ENCODE data around the gene WDPCP. TPM values are rescaled to one million over a fixed set of nuclear protein-coding genes. Genes with fewer than 3 reads are reported as not detected.

Gene WDPCP
- total and polyA plus RNA-seq, 4 donors, result 1.1 to 7.6 (median 2.7) TPM

GRCh38 chr2:63379451-63379850 is 208.8 kb downstream of the WDPCP start (continued):
- TF ChIP-seq RAD21 (IDR thresholded peaks at IDR 0.05) (no peak), GABPA (IDR thresholded peaks at IDR 0.05 in 1 of 2, conservative IDR thresholded peaks at IDR 0.05 in 1 of 2) (no peak)

- Histone ChIP-seq H3K4me1 (ENCODE audit: control insufficient read depth in 4 of 4, insufficient read depth in 4 of 4, low read length in 3 of 4) (peaks cover 0 to 5% (median 0%) of the 10 kb centered on the region in 4 donors), H3K9ac (ENCODE audit: low read depth in 1 of 2, low read length in 2 of 2) (no peak overlapping the region), H3K27me3 (ENCODE audit: control insufficient read depth in 4 of 4, insufficient read depth in 4 of 4, low read length in 3 of 4) (no peaks in the 10 kb centered on the region), H3K4me3 (ENCODE audit: low read depth in 1 of 3, low read length in 3 of 3) (no peak overlapping the region), H3K27ac (ENCODE audit: low read depth in 1 of 2, low read length in 2 of 2) (no peak overlapping the region), H3K9me3 (ENCODE audit: control insufficient read depth in 4 of 4, low read length in 3 of 4) (no peaks in the 10 kb centered on the region), H3K36me3 (ENCODE audit: control insufficient read depth in 4 of 4, insufficient read depth in 3 of 4, low read depth in 1 of 4, low read length in 3 of 4) (peaks cover 0 to 2% (median 0%) of the 10 kb centered on the region in 4 donors)
- DNase-seq (ENCODE audit: low spot score), result no peak
- WGBS, result 94% methylated on average over 1 of the region's 1 CpG
- TF ChIP-seq ATF3 (IDR thresholded peaks at IDR 0.05) (no peak), REST (IDR thresholded peaks at IDR 0.05) (no peak), CTCF (IDR thresholded peaks at IDR 0.05; ENCODE audit: low read depth, low read length, missing input control) (no peak), FOXA1 (IDR thresholded peaks at IDR 0.05) (no peak), HNF4G (IDR thresholded peaks at IDR 0.05) (no peak)
These were observed 209.7 kb downstream of the WDPCP start for GRCh38 chr2:63378589-63378988.

- no peak overlapping the region for H3K9ac ChIP-seq (ENCODE audit: low read depth in 1 of 2, low read length in 2 of 2)
- H3K4me1 ChIP-seq (ENCODE audit: control insufficient read depth in 4 of 4, insufficient read depth in 4 of 4, low read length in 3 of 4), result peaks cover 0 to 5% (median 0%) of the 10 kb centered on the region in 4 donors
- peaks cover 0 to 2% (median 0%) of the 10 kb centered on the region in 4 donors for H3K36me3 ChIP-seq (ENCODE audit: control insufficient read depth in 4 of 4, insufficient read depth in 3 of 4, low read depth in 1 of 4, low read length in 3 of 4)
- no peaks in the 10 kb centered on the region for H3K27me3 ChIP-seq (ENCODE audit: control insufficient read depth in 4 of 4, insufficient read depth in 4 of 4, low read length in 3 of 4)
- TF ChIP-seq ATF3 (IDR thresholded peaks at IDR 0.05) (no peak), HNF4A (conservative IDR thresholded peaks at IDR 0.05) (no peak), JUND (IDR thresholded peaks at IDR 0.05) (no peak), RAD21 (IDR thresholded peaks at IDR 0.05) (no peak), FOXA2 (IDR thresholded peaks at IDR 0.05) (no peak), CTCF (IDR thresholded peaks at IDR 0.05; ENCODE audit: low read depth, low read length, missing input control) (no peak), RXRA (IDR thresholded peaks at IDR 0.05) (no peak)
- 99% methylated on average over 2 of the region's 2 CpGs for WGBS
- H3K4me3 ChIP-seq (ENCODE audit: low read depth in 1 of 3, low read length in 3 of 3), result no peak overlapping the region
- no peak overlapping the region for H3K27ac ChIP-seq (ENCODE audit: low read depth in 1 of 2, low read length in 2 of 2)
- H3K9me3 ChIP-seq (ENCODE audit: control insufficient read depth in 4 of 4, low read length in 3 of 4), result no peaks in the 10 kb centered on the region
- DNase-seq (ENCODE audit: low spot score), result no peak
These were observed 213.9 kb downstream of the WDPCP start for GRCh38 chr2:63374341-63374740.
